ENCODE data around the gene AKAP12.

DNA sequence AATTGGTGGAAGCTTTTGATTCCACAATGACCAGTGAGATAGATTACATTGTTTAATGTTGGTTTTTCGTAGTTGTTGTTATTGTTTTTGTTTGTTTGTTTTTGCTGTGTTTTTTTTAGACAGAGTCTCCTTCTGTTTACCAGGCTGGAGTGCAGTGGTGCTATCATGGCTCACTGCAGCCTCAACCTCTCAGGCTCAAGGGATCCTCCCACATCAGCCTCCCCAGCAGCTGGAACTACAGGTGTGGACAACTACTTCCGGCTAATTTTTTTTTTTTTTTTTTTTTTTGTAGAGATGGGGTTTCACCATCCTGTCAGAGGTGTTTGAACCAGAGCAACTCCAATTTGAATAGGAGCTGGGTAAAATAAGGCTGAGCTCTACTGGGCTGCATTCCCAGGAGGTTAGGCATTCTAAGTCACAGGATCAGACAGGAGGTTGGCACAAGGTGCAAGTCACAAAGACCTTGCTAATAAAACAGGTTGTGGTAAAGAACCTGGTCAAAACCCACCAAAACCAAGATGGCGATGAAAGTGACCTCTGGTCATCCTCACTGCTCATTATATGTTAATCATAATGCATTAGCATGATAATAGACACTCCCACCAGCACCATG, 10.9 kb upstream of the AKAP12 start:
- TF ChIP-seq EZH2 (IDR thresholded peaks at IDR 0.05) = no peak
- TF ChIP-seq POLR2AphosphoS5 (IDR thresholded peaks at IDR 0.05; ENCODE audit: borderline replicate concordance, low read depth, low read length) = no peak

Measured in SK-N-MC (cell line).